OCI-LY7 (cell line): ENCODE data around the gene HECW1.

Experiments
- EZH2phosphoT487 ChIP-seq: fragments of 200-600 bp; sonication (generic); IDR thresholded peaks from 2 replicates; pipeline ENCODE4 v1.6.1; 2018; ENCODE audit warnings: low read depth, borderline replicate concordance, mild to moderate bottlenecking, mixed run types, antibody characterized with exemption, low read length, moderate library complexity, mixed read lengths
- TF ChIP-seq, protein P1 (sequence below): fragments of 200-600 bp; sonication (generic); conservative IDR thresholded peaks from 2 replicates; pipeline ENCODE4 v1.5.1; 2014; ENCODE audit warnings: mild to moderate bottlenecking, antibody characterized with exemption, low read length, moderate library complexity, mixed read lengths

DNA sequence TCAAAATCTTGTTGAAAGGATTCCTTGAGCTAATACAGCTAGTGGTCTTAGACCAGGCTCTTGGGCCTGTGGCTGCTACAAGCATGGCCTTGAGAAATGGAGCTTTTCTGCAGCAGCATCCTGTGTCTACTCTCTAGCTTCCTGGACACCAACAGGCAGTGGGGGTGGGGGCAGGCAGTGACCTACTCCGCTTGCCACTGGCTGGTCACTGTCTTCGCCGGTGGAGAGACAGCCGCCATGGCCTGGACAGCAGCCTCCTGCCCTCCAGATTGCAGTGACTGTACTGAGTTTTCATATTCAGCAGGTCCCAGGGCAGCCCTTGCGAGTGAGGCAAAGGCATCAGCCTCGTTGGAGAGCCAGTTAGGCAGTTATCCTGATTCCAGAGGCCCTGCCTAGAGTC lies 204.6 kb downstream of the HECW1 start:
- TF ChIP-seq, protein P1, sequence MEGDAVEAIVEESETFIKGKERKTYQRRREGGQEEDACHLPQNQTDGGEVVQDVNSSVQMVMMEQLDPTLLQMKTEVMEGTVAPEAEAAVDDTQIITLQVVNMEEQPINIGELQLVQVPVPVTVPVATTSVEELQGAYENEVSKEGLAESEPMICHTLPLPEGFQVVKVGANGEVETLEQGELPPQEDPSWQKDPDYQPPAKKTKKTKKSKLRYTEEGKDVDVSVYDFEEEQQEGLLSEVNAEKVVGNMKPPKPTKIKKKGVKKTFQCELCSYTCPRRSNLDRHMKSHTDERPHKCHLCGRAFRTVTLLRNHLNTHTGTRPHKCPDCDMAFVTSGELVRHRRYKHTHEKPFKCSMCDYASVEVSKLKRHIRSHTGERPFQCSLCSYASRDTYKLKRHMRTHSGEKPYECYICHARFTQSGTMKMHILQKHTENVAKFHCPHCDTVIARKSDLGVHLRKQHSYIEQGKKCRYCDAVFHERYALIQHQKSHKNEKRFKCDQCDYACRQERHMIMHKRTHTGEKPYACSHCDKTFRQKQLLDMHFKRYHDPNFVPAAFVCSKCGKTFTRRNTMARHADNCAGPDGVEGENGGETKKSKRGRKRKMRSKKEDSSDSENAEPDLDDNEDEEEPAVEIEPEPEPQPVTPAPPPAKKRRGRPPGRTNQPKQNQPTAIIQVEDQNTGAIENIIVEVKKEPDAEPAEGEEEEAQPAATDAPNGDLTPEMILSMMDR = no peak
- TF ChIP-seq EZH2phosphoT487 = no peak
